Vagina (tissue), 2 donors: Measurements from ENCODE around the gene BRAP.

ENCODE experiments used
- POLR2A ChIP-seq, 2 donors: fragments of 450-650 bp; IDR thresholded peaks; one replicate each; pipeline ENCODE4 v1.6.1; 2017; ENCODE audit warnings: antibody characterized with exemption in 2 of 2, mild to moderate bottlenecking in 2 of 2, moderate library complexity in 2 of 2
- POLR2AphosphoS5 ChIP-seq, 2 donors: sonication (generic); formaldehyde crosslinking; IDR thresholded peaks; one replicate each; pipeline ENCODE4 v1.9.0; 2017; ENCODE audit warnings: antibody characterized with exemption in 2 of 2, mild to moderate bottlenecking in 2 of 2, low read depth in 1 of 2; ENCODE audit not compliant: insufficient read depth in 1 of 2
- TF ChIP-seq, protein P1 (sequence below), 3 experiments: fragments of 450-650 bp in 2 of 3; fragments of 200-600 bp in 1 of 3; sonication (generic) in 1 of 3; IDR thresholded peaks; one replicate each; pipeline ENCODE4 v1.5.1; 2017 to 2019; ENCODE audit warnings: antibody characterized with exemption in 3 of 3, mild to moderate bottlenecking in 2 of 3, moderate library complexity in 2 of 3

GRCh38 chr12:111599453-111600204, 86.1 kb downstream of the BRAP start:
- TF ChIP-seq, protein P1, sequence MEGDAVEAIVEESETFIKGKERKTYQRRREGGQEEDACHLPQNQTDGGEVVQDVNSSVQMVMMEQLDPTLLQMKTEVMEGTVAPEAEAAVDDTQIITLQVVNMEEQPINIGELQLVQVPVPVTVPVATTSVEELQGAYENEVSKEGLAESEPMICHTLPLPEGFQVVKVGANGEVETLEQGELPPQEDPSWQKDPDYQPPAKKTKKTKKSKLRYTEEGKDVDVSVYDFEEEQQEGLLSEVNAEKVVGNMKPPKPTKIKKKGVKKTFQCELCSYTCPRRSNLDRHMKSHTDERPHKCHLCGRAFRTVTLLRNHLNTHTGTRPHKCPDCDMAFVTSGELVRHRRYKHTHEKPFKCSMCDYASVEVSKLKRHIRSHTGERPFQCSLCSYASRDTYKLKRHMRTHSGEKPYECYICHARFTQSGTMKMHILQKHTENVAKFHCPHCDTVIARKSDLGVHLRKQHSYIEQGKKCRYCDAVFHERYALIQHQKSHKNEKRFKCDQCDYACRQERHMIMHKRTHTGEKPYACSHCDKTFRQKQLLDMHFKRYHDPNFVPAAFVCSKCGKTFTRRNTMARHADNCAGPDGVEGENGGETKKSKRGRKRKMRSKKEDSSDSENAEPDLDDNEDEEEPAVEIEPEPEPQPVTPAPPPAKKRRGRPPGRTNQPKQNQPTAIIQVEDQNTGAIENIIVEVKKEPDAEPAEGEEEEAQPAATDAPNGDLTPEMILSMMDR (IDR thresholded peaks at IDR 0.05) = no peak
- peak in 1 of 2 donors; percentile 89 for TF ChIP-seq POLR2AphosphoS5 (IDR thresholded peaks at IDR 0.05; ENCODE audit: insufficient read depth in 1 of 2, low read depth in 1 of 2)
- TF ChIP-seq POLR2A (IDR thresholded peaks at IDR 0.05) = peak in 1 of 2 donors; percentile 60
